ENCODE results near the gene NXN.

GRCh38 chr17:1022278-1023024 lies 42.9 kb upstream of the NXN start:
- TF ChIP-seq, protein P1, sequence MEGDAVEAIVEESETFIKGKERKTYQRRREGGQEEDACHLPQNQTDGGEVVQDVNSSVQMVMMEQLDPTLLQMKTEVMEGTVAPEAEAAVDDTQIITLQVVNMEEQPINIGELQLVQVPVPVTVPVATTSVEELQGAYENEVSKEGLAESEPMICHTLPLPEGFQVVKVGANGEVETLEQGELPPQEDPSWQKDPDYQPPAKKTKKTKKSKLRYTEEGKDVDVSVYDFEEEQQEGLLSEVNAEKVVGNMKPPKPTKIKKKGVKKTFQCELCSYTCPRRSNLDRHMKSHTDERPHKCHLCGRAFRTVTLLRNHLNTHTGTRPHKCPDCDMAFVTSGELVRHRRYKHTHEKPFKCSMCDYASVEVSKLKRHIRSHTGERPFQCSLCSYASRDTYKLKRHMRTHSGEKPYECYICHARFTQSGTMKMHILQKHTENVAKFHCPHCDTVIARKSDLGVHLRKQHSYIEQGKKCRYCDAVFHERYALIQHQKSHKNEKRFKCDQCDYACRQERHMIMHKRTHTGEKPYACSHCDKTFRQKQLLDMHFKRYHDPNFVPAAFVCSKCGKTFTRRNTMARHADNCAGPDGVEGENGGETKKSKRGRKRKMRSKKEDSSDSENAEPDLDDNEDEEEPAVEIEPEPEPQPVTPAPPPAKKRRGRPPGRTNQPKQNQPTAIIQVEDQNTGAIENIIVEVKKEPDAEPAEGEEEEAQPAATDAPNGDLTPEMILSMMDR (IDR thresholded peaks at IDR 0.05; ENCODE audit: poor library complexity, severe bottlenecking) = no peak
- TF ChIP-seq TAF1 (IDR thresholded peaks at IDR 0.05; ENCODE audit: low read depth) (no peak), EZH2 (IDR thresholded peaks at IDR 0.05; ENCODE audit: borderline replicate concordance, insufficient read depth, low read length, poor library complexity, severe bottlenecking) (no peak)
- TF ChIP-seq, protein P2, sequence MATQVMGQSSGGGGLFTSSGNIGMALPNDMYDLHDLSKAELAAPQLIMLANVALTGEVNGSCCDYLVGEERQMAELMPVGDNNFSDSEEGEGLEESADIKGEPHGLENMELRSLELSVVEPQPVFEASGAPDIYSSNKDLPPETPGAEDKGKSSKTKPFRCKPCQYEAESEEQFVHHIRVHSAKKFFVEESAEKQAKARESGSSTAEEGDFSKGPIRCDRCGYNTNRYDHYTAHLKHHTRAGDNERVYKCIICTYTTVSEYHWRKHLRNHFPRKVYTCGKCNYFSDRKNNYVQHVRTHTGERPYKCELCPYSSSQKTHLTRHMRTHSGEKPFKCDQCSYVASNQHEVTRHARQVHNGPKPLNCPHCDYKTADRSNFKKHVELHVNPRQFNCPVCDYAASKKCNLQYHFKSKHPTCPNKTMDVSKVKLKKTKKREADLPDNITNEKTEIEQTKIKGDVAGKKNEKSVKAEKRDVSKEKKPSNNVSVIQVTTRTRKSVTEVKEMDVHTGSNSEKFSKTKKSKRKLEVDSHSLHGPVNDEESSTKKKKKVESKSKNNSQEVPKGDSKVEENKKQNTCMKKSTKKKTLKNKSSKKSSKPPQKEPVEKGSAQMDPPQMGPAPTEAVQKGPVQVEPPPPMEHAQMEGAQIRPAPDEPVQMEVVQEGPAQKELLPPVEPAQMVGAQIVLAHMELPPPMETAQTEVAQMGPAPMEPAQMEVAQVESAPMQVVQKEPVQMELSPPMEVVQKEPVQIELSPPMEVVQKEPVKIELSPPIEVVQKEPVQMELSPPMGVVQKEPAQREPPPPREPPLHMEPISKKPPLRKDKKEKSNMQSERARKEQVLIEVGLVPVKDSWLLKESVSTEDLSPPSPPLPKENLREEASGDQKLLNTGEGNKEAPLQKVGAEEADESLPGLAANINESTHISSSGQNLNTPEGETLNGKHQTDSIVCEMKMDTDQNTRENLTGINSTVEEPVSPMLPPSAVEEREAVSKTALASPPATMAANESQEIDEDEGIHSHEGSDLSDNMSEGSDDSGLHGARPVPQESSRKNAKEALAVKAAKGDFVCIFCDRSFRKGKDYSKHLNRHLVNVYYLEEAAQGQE (IDR thresholded peaks at IDR 0.05; ENCODE audit: borderline replicate concordance) = no peak
